ENCODE measurements around the gene OTOL1.

The OTOL1 gene

GRCh38 chr3:161548301-161548700 is 51.7 kb downstream of the OTOL1 start:
- no peak for DNase-seq

GRCh38 chr3:161549261-161549660 is 52.7 kb downstream of the OTOL1 start:
- DNase-seq: no peak

GRCh38 chr3:161550491-161551195 is 54.0 kb downstream of the OTOL1 start:
- no peak for DNase-seq

- DNase-seq: no peak
Measured at GRCh38 chr3:161551697-161552096, 55.1 kb downstream of the OTOL1 start.

- DNase-seq: no peak
Measured at GRCh38 chr3:161552984-161553560, 56.5 kb downstream of the OTOL1 start.
